Stimulated activated CD8-positive, alpha-beta memory T cell treated with anti-CD3 and anti-CD28 coated beads, Interleukin-7, amount 100 ng/mL, for 4 hours (primary cell): ENCODE measurements around the gene KIF13A.
"Not testable (repeated sequence)": the region's sequence is repeated elsewhere in the genome, so short reads cannot be mapped to it uniquely, and the experiment has no call there.

Experiments used
- DNase-seq, 2 donors: peaks; one replicate each; pipeline ENCODE4 v3.0.0-alpha.2; 2020; ENCODE audit warnings: low read depth in 2 of 2

KIF13A gene

GRCh38 chr6:17987447-17987696 lies at the start of gene KIF13A:
KIF13A (minus strand) TSS chr6:17987635; CDS start chr6:17987463, 172 bp downstream.
- DNase-seq = no peak

GRCh38 chr6:18036781-18037180 lies 49.3 kb upstream of the KIF13A start:
- DNase-seq = no peak

DNA sequence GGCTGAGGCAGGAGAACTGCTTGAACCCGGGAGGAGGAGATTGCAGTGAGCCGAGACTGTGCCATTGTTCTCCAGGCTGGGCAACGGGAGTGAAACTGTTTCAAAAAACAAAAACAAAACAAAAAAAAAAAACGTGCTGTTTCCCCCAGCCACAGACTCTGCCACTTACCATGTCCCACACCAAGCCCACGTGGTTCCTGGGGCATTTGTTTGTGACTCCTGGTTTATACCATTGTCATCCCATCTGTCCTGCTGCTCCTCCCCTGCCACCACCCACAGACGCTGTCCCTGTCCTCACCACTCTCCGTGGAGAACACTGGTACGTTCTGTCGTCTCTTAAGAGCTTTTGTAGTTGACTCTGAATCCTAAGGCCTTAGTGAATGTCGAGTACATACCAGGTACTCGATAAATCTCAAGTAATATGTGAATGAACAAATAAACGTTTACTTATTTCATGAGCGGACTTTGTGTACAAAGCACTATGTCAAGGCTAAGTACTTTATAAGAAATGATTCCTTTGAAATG lies 48.0 kb upstream of the KIF13A start:
- no peak for DNase-seq

DNA sequence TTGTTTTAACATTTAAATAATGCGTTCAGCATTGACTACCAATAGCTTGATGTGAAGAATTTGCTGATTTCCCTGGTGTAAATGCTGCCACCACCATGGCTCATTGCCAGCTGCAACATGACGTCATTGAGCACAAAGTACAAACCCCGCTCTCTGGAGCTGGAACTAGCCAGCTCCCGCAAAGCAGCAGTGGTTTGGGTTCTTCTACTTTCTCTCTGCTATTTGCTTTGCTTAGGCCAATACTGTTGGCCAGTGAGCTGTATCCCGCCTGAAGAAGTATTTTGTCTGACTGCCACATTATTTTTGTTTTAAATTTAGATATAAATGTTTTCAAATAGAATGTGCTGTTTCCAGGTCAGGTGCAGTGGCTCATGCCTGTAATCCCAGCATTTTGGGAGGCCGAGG lies 47.4 kb upstream of the KIF13A start:
- no peak for DNase-seq

DNA sequence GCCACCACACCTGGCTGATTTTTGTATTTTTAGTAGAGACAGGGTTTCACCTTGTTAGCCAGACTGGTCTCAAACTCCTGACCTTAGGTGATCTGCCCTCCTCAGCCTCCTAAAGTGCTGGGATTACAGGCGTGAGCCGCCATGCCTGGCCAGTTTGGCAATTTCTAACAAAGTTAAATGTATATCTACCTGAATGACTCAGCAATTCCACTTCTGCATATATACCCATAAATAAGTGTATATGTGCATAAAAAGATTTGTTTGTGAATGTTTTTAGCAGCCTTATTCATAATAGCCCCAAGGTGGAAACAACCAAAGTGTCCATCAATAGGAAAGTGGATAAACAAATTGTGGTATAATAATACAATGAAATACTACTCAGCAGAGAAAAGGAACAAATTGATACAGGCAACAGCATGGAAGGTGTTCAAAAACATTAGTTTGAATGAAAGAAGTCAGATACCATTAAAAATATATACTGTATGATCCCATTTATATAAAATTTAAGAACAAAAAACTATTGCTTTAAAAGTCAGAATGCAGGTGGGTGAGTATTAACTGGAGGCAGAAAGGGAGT lies 44.3 kb upstream of the KIF13A start:
- no peak for DNase-seq

- no peak for DNase-seq
These were observed 43.8 kb upstream of the KIF13A start for GRCh38 chr6:18031189-18031588.

DNA sequence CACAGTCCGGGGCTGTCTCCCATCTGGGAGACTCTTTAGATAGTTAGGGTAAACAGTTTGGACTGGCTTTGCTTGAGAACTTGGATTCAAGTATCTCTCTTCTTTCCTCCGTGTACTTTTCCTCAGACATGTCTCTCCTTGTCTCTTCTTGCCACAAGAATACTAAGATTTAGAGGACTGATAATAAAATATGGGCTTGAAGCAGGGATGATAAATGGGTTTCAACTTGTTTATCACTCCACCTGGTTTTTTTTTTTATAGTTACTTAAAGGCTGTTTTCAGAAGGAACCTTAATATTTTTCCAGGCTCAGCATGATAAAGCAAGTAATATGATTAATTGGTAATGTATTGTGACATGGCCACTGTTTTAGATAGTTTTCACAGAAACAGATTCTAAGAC lies 40.9 kb upstream of the KIF13A start:
- no peak for DNase-seq

DNA sequence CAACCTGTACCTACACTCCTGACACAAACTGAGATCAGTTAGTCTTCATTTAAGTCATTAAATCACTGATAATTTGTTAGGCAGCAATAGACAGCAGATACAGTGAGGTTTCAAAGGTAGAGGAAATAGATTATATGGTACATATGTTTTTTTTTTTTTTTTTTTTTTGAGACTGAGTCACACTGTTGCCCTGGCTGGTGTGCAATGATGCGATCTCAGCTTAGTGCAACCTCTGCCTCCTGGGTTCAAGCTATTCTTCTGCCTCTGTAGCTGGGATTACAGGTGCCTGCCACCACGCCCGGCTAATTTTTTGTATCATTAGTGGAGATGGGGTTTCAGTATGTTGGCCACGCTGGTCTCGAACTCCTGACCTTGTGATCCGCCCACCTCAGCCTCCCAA lies 38.2 kb upstream of the KIF13A start:
- no peak for DNase-seq

DNA sequence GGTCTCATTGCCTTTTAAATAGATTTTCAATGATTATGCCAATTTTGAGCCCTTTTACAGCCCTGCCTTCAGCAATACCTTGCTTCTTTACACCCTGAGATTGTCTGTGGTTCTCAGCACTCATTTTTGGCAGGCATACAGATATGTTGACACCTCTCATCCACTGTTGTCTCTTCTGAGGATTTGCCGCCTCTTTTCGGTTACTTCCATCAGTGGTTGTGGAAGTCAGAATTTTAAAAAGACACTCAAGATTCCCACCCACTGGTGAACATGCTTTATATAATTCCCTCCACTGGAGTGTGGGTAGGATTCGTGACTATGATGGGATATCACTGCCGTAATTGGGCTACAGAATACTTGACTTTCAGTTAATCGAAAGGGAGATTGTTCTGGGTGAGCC lies 37.4 kb upstream of the KIF13A start:
- no peak for DNase-seq

- no peak for DNase-seq
These were observed 36.5 kb upstream of the KIF13A start for GRCh38 chr6:18023891-18024290.

DNA sequence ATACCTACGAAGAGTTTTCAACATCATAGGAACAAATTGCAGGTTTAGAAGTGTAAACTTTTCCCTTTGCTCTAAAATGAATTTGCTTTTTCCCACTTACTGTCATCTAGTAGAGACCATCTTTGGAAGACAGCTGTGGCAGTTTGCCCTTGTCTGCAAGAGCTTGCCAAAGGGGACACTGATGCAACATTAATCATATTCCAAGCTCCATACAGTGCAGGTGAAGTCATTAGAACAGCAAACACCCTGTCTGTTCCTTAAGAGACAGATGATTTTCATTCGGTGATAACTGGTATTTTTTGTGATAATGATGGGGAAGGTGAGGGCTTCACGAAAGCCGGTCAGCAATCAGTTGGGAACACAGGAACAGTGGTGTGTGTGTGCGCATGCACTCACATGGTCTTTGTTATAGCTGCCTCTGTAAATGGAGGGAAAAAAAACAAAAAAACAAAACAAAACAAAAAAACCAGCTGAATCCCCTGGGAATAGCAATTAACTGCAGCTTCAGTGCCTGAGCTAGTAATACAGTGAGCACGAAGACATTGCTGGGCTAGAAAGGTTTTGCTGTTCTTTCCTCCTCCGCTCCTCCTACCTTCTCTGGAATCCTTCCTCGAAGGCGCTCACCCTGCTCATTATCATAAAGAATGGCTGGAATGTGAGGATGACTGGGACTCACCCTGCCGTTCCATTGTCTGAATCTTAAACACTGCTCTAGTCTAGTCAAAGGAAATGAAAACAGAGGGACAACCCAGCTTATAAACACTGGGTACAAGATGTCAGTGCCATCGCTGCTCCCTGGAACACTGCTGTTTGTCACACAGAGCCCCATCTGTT lies 35.2 kb upstream of the KIF13A start:
- DNase-seq = no peak

DNA sequence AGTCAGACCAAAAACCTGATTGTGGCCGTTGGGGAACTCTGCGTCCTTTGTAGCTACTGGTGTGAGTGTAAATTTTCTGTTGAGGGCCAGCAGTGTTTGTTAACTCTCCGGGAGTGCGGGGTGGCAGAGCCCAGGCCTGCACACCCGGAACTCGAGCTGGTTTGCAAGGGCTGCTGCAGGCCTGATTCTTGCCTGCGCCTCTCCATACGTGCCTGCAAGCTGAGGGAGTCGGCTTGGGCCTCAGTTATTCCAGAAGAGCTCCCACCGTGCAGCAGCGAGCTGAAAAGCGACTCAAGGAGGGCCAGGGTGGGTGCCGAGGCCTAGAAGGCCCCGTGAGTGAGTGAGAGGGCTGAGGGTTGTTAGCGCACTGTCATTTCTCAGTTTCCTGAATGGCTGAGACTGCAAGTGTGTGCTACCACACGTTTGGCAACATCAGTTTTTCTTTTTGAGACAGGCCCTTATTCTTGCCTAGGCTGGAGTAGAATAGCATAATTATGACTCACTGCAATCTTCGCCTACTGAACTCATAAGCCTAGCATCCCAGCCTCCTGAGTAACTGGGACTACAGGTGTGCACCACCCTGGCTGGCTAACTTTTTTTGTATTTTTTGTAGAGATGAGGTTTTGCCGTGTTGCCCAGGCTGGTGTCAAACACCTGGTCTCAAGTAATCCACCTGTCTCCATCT lies 33.9 kb upstream of the KIF13A start:
- DNase-seq = no peak

DNA sequence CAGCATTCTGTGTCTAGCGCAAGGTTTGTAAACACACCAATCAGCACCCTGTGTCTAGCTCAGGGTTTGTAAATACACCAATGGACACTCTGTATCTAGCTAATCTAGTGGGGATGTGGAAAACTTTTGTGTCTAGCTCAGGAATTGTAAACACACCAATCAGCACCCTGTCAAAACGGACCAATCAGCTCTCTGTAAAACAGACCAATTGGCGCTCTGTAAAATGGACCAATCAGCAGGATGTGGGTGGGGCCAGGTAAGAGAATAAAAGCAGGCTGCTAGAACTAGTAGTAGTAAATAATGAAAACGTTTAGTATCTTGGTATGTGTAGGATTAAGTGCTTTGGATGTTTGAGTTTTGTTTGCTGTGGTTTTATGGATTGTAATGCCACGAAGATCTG lies 33.1 kb upstream of the KIF13A start:
- not testable (repeated sequence) for DNase-seq

- DNase-seq = no peak
These were observed 32.4 kb upstream of the KIF13A start for GRCh38 chr6:18019539-18020534.

GRCh38 chr6:18019133-18019532 lies 31.7 kb upstream of the KIF13A start:
- DNase-seq = not testable (repeated sequence)

DNA sequence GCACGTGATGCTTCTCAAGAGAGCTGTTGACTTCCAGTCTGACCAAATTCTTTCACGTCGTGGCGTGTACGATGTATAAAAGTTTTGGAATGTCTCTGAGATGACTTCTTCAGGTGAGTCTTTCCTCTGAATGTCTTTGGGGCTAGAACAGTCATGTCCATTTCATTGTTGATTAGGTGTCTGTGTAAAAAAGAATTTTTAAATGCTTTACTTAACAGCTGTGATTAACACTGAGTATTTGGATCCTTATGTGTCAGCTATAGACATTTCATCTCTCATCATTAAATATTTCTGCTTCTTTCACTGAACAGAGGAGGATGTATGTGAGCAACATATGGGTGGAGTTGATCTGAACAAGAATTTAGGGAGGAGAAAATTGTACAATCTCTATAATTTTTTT lies 29.3 kb upstream of the KIF13A start:
- no peak for DNase-seq

DNA sequence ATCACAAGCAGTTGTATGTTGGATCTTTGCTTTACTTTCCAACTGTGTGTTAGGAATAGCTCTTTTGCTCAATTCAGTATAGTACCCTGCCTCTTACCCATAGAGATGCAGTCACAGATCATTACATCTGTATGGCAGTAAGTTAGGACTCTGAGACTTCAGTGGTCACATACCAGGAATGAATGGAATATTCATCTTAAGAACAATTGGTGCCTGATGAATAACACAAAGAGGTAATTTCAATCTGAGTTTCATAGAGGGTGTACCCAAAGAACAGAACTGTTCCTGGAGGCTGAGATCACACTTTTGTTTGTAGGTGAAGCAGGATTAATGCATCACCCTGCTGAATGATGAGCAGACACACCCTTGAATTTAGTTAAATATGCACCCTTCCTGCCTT lies 28.7 kb upstream of the KIF13A start:
- DNase-seq = no peak

DNA sequence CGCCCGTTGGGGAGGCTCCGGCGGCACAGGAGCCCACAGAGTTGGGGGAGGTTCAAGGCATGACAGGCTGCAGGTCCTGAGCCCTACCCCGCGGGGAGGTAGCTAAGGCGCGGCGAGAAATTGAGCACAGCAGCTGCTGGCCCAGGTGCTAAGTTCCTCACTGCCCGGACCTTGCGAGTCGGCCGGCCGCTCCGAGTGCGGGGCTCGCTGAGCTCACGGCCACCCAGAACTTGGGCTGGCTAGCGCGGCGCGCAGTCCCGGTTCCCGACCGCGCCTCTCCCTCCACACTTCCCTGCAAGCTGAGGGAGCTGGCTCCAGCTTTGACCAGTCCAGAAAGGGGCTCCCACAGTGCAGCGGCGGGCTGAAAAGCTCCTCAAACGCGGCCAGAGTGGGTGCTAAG lies 23.9 kb upstream of the KIF13A start:
- DNase-seq = no peak

GRCh38 chr6:18010540-18010939 lies 23.1 kb upstream of the KIF13A start:
- DNase-seq = not testable (repeated sequence)

GRCh38 chr6:18004256-18004985 lies 17.0 kb upstream of the KIF13A start:
- DNase-seq = no peak

DNA sequence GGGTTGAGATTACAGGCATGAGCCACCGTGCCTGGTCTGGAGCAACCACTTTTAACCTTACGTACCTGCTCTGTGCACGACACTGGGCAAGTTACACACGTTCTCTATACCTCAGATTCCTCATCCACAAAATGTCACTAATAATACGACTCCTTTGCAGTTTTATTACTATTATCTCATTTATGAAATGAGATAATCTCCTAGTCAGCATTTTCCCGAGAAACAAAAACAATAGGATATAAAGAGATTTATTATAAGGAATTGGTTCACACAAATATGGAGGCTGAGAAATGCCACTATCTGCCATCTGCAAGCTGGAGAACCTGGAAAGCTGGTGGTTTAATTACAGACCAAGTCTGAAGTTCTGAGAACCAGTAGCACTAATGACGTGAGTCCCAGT lies 12.0 kb upstream of the KIF13A start:
- no peak for DNase-seq
